Activated naive CD8-positive, alpha-beta T cell treated with anti-CD3 and anti-CD28 coated beads for 36 hours (primary cell): Measurements from ENCODE around the gene SPATA20. TPM values are rescaled to one million over a fixed set of nuclear protein-coding genes. Genes with fewer than 3 reads are reported as not detected.

Experiments
- DNase-seq: peaks from one replicate; pipeline ENCODE4 v3.0.0; 2021
- H3K27ac Mint-ChIP-seq: one replicate; pipeline ENCODE4 v1.8.0; 2022; ENCODE audit warnings: mild to moderate bottlenecking, moderate library complexity, mixed read lengths
- H3K27me3 Mint-ChIP-seq: one replicate; pipeline ENCODE4 v1.8.0; 2022; ENCODE audit warnings: mild to moderate bottlenecking, mixed read lengths
- H3K36me3 Mint-ChIP-seq: one replicate; pipeline ENCODE4 v1.8.0; 2021; ENCODE audit warnings: mild to moderate bottlenecking, mixed read lengths
- H3K4me1 Mint-ChIP-seq: one replicate; pipeline ENCODE4 v1.8.0; 2021; ENCODE audit warnings: mixed read lengths
- H3K4me3 Mint-ChIP-seq: one replicate; pipeline ENCODE4 v1.8.0; 2022; ENCODE audit warnings: mild to moderate bottlenecking, moderate library complexity, mixed read lengths
- H3K9me3 Mint-ChIP-seq: one replicate; pipeline ENCODE4 v1.8.0; 2022; ENCODE audit warnings: mixed read lengths
- total RNA-seq, 2 experiments: library from RNA; stranded (reverse); gene quantifications; one replicate each; pipeline ENCODE4 v1.2.3, GENCODE V29; 2021

SPATA20 gene
- total RNA-seq, 2 experiments from 2014 or later = 32.4 to 36.3 TPM

DNA sequence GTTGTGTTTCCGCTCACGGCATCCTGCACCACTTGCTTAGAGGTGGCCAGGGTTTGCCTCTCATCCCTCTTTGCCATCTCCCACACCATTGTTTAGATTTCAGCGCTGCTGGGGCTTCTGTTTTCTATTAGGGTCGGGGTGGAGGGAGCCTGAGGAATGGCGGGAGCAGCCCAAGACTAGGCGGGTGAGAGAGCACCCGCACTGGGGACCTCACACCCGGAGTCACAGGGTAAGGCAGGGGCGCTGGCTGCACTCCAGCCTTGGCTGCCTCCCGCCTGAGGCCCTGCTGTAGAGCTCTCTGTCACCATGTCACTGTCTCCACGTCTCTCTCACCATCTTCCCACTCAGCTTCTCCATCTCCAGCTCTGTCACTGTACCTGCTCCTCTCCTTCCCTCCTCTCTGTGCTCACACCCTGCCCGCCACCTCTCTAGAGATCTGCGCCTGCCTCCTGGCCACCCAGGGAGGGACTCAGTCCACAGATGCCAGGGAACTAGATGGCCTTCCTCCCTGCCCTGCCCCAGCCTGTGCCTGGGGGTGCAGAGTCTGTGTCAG lies 54.9 kb downstream of the SPATA20 start:
- no peak overlapping the region for H3K27ac Mint-ChIP-seq
- DNase-seq = no peak
- no peaks in the 10 kb centered on the region for H3K4me1 Mint-ChIP-seq
- peaks cover 21% of the 10 kb centered on the region for H3K27me3 Mint-ChIP-seq
- H3K4me3 Mint-ChIP-seq = no peak overlapping the region
- no peaks in the 10 kb centered on the region for H3K9me3 Mint-ChIP-seq
- no peaks in the 10 kb centered on the region for H3K36me3 Mint-ChIP-seq

- no peaks in the 10 kb centered on the region for H3K36me3 Mint-ChIP-seq
- no peak overlapping the region for H3K4me3 Mint-ChIP-seq
- no peak overlapping the region for H3K27ac Mint-ChIP-seq
- no peaks in the 10 kb centered on the region for H3K4me1 Mint-ChIP-seq
- no peak for DNase-seq
- peaks cover 21% of the 10 kb centered on the region for H3K27me3 Mint-ChIP-seq
- no peaks in the 10 kb centered on the region for H3K9me3 Mint-ChIP-seq
Measured at GRCh38 chr17:50602836-50603235, 55.9 kb downstream of the SPATA20 start.

- H3K4me1 Mint-ChIP-seq = no peaks in the 10 kb centered on the region
- H3K36me3 Mint-ChIP-seq = no peaks in the 10 kb centered on the region
- H3K4me3 Mint-ChIP-seq = no peak overlapping the region
- no peaks in the 10 kb centered on the region for H3K9me3 Mint-ChIP-seq
- DNase-seq = no peak
- no peak overlapping the region for H3K27ac Mint-ChIP-seq
- peaks cover 21% of the 10 kb centered on the region for H3K27me3 Mint-ChIP-seq
Measured at GRCh38 chr17:50603340-50603739, 56.4 kb downstream of the SPATA20 start.

DNA sequence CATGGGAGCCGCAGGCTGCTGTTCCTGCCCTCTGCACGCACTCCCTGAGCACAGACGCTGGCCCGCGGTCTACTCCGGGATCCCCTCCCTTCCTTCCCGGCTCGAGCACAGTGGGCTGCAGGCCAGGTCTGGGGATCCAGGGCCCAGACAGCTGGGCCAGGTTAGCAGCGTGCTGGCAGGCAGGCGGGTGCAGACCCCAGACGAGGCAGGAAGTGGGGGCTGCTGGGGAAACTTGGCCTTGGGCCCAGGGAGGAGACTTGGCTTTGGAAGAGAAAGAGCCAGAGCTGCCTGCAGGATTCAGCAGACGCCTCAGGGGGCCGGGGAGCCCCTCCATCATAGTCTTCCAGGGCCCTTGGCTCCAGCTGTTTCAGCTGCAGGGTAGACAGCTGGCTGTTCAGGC lies 57.5 kb downstream of the SPATA20 start:
- DNase-seq = no peak
- Mint-ChIP-seq H3K27me3 (peaks cover 21% of the 10 kb centered on the region), H3K4me3 (no peak overlapping the region), H3K27ac (no peak overlapping the region), H3K36me3 (no peaks in the 10 kb centered on the region), H3K4me1 (no peaks in the 10 kb centered on the region), H3K9me3 (no peaks in the 10 kb centered on the region)

GRCh38 chr17:50605429-50605828 lies 58.5 kb downstream of the SPATA20 start:
- H3K36me3 Mint-ChIP-seq = no peaks in the 10 kb centered on the region
- no peak overlapping the region for H3K4me3 Mint-ChIP-seq
- H3K4me1 Mint-ChIP-seq = no peaks in the 10 kb centered on the region
- no peak overlapping the region for H3K27ac Mint-ChIP-seq
- H3K9me3 Mint-ChIP-seq = no peaks in the 10 kb centered on the region
- H3K27me3 Mint-ChIP-seq = peaks cover 21% of the 10 kb centered on the region
- no peak for DNase-seq

Other genes with a start within 250 kb of the SPATA20 start
- gene XYLT2, start 201.0 kb upstream of the SPATA20 start, total RNA-seq = 10 to 100 TPM; 17.7 to 19.6 TPM
- gene MRPL27, start 174.0 kb upstream of the SPATA20 start, total RNA-seq = 10 to 100 TPM; 72.1 to 75.1 TPM
- gene EME1, start 173.9 kb upstream of the SPATA20 start, total RNA-seq = 10 to 100 TPM; 34.0 to 34.4 TPM
- 100 to 1,000 TPM; 110 to 112 TPM for gene LRRC59, start 149.7 kb upstream of the SPATA20 start, total RNA-seq
- gene ACSF2, start 121.0 kb upstream of the SPATA20 start, total RNA-seq = 1 to 10 TPM; 9.2 to 9.7 TPM
- gene CHAD, start 78.3 kb upstream of the SPATA20 start, total RNA-seq = not detected
- gene RSAD1, start 68.3 kb upstream of the SPATA20 start, total RNA-seq = 10 to 100 TPM; 36.5 to 37.0 TPM
- gene MYCBPAP, start 38.7 kb upstream of the SPATA20 start, total RNA-seq = 1 to 10 TPM in 1 of 2 experiments, under 1 TPM in 1; 0.56 to 1.1 TPM
- gene EPN3, start 14.4 kb upstream of the SPATA20 start, total RNA-seq = not detected
- gene CACNA1G, start 13.5 kb downstream of the SPATA20 start, total RNA-seq = under 1 TPM in 1 of 2 experiments, not detected in 1; 0.06 TPM
- gene ABCC3, start 87.7 kb downstream of the SPATA20 start, total RNA-seq = not detected
- 10 to 100 TPM; 39.5 to 40.2 TPM for gene ANKRD40, start 160.7 kb downstream of the SPATA20 start, total RNA-seq
- gene LUC7L3, start 172.4 kb downstream of the SPATA20 start, total RNA-seq = 100 to 1,000 TPM; 108 to 116 TPM
- gene ANKRD40CL, start 220.3 kb downstream of the SPATA20 start, total RNA-seq = not detected